Measurements from ENCODE around the gene SIX3. TPM values are rescaled to one million over a fixed set of nuclear protein-coding genes. Genes with fewer than 3 reads are reported as not detected.

SIX3 gene
- total and polyA plus RNA-seq, 2 of the 4 experiments (the other 2 are of a cell fraction) = not detected

GRCh38 chr2:44904578-44904977, 36.9 kb upstream of the SIX3 start:
- intact Hi-C loops (cut with micrococcal nuclease) = no loop called here
- Histone ChIP-seq H2BK120ac (ENCODE audit: low read depth, low read length) (no peak overlapping the region), H2AK5ac (ENCODE audit: low read depth, low read length) (no peak overlapping the region), H2AK9ac (replicated peaks; ENCODE audit: low read depth, low read length, poor library complexity) (no peak overlapping the region), H3K79me1 (ENCODE audit: low read depth in 1 of 2, low read length in 2 of 2) (no peaks in the 10 kb centered on the region), H3K23ac (ENCODE audit: low read depth, low read length) (no peak overlapping the region), H3K4me1 (ENCODE audit: control insufficient read depth, insufficient read depth, low read length) (no peaks in the 10 kb centered on the region), H3K14ac (replicated peaks; ENCODE audit: low read depth, low read length) (no peak overlapping the region), H3K4me2 (ENCODE audit: low read depth, low read length) (no peak overlapping the region), H3K9ac (ENCODE audit: low read depth, low read length) (no peak overlapping the region), H3K4me3 (ENCODE audit: insufficient read depth, low read depth, low read length) (no peak overlapping the region), H3K56ac (ENCODE audit: extremely low read depth, insufficient read depth, low read length) (no peak overlapping the region), H3K27me3 (ENCODE audit: control insufficient read depth, insufficient read depth, low read length) (peaks cover 17% of the 10 kb centered on the region), H3K9me3 (ENCODE audit: control insufficient read depth, insufficient read depth, low read length) (no peaks in the 10 kb centered on the region), H3K18ac (ENCODE audit: low read depth, low read length) (no peak overlapping the region), H3K4ac (ENCODE audit: low read depth, low read length) (no peak overlapping the region), H4K8ac (ENCODE audit: low read depth in 2 of 2, low read length in 2 of 2) (no peak overlapping the region), H4K91ac (ENCODE audit: insufficient read depth, low read depth, low read length) (no peak overlapping the region), H2BK15ac (ENCODE audit: low read depth, low read length) (no peak overlapping the region), H2AFZ (replicated peaks; ENCODE audit: low read length, poor library complexity) (no peak overlapping the region), H4K20me1 (ENCODE audit: insufficient read depth, low read length) (no peaks in the 10 kb centered on the region), H3K9me1 (ENCODE audit: insufficient read depth, low read length) (no peaks in the 10 kb centered on the region), H2BK5ac (ENCODE audit: low read depth, low read length, poor library complexity, severe bottlenecking) (no peak overlapping the region), H2BK20ac (ENCODE audit: low read depth, low read length) (no peak overlapping the region), H3K36me3 (ENCODE audit: control insufficient read depth, insufficient read depth, low read length) (no peaks in the 10 kb centered on the region), H4K5ac (ENCODE audit: low read depth, low read length) (no peak overlapping the region), H3K27ac (ENCODE audit: insufficient read depth, low read length) (no peak overlapping the region)
- dilution Hi-C loops (cut with HindIII; ENCODE audit: low sequenced_read_pairs, unreplicated experiment) = no loop called here
- in situ Hi-C loops (cut with MboI; ENCODE audit: low sequenced_read_pairs) = no loop called here
- WGBS, 2 experiments (ENCODE audit: extremely low coverage in 2 of 2, insufficient read length in 1 of 2) = no CpG with 5 or more reads among the region's 1 CpG
- ChIA-PET CTCF (no interaction called here), POLR2A (ENCODE audit: unreplicated experiment) (no interaction called here)
- ATAC-seq (ENCODE audit: low read depth) (no peak), DNase-seq (no peak)
- no TSS peak for BruUV-seq (replicated peaks)
- no peak for TF ChIP-seq POLR2A (IDR thresholded peaks at IDR 0.05; ENCODE audit: low read depth, low read length)
